Measurements from ENCODE around the gene TUBA8.

The TUBA8 gene

DNA sequence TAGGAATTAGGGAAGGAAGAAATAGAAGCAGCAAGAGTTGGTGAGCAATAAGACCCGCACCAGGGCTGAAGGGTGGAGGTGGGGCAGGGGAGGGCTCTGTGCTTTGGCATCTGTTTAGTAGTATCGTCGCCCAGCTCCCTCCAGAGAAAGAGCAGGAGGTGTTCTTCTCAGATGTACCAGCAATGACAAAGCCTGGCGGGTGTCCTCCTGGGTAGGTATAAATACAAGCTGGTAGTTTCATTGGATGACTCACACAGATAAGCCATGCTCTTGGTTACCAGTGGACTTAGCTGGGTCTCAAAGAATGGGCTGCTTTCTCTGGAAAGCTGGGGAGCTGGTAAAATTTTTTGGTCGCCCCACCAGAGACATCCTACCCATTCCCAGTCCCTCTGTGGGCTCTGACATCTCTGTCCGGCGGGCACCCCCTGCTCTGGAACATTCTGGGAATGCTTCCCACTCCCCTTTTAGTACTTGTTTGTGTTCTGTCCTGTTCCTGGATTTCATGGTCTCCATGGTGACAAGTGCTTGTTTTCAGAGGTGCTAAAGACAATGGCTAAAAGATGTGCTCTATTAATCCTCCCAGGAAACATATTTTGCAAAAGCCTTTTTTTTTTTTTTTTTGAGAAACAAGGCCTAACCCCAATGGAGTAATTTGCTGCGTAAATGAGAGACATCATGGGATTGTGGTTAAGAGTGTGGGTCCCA lies 15.4 kb upstream of the TUBA8 start:
- no peaks in the 10 kb centered on the region for H4K20me1 ChIP-seq (ENCODE audit: low read depth, low read length)
- no peaks in the 10 kb centered on the region for H3K9me3 ChIP-seq (ENCODE audit: insufficient read depth, low read length)
- no peak overlapping the region for H3K4me3 ChIP-seq (ENCODE audit: insufficient read depth, low read length, poor library complexity, severe bottlenecking)
- no peaks in the 10 kb centered on the region for H3K79me2 ChIP-seq (ENCODE audit: insufficient read depth, low read length)
- no peaks in the 10 kb centered on the region for H3F3A ChIP-seq (ENCODE audit: insufficient read depth)
- no peaks in the 10 kb centered on the region for H3K36me3 ChIP-seq (ENCODE audit: low read length)
- no peak overlapping the region for H3K4me2 ChIP-seq (ENCODE audit: low read depth, low read length, poor library complexity, severe bottlenecking)
- no peak for TF ChIP-seq EZH2phosphoT487 (conservative IDR thresholded peaks at IDR 0.05; ENCODE audit: low read length)
- TF ChIP-seq, protein P1, sequence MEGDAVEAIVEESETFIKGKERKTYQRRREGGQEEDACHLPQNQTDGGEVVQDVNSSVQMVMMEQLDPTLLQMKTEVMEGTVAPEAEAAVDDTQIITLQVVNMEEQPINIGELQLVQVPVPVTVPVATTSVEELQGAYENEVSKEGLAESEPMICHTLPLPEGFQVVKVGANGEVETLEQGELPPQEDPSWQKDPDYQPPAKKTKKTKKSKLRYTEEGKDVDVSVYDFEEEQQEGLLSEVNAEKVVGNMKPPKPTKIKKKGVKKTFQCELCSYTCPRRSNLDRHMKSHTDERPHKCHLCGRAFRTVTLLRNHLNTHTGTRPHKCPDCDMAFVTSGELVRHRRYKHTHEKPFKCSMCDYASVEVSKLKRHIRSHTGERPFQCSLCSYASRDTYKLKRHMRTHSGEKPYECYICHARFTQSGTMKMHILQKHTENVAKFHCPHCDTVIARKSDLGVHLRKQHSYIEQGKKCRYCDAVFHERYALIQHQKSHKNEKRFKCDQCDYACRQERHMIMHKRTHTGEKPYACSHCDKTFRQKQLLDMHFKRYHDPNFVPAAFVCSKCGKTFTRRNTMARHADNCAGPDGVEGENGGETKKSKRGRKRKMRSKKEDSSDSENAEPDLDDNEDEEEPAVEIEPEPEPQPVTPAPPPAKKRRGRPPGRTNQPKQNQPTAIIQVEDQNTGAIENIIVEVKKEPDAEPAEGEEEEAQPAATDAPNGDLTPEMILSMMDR (IDR thresholded peaks at IDR 0.05; ENCODE audit: insufficient read depth, low read length, poor library complexity, severe bottlenecking): no peak
- no peak overlapping the region for H3K9ac ChIP-seq (ENCODE audit: low read length)
- H3K27ac ChIP-seq (ENCODE audit: low read depth, low read length): no peak overlapping the region
- no peaks in the 10 kb centered on the region for H3K9me2 ChIP-seq (replicated peaks; ENCODE audit: insufficient read depth, low read length)
- no peak overlapping the region for H2AFZ ChIP-seq (ENCODE audit: low read depth, low read length, severe bottlenecking)
- no peaks in the 10 kb centered on the region for H3K27me3 ChIP-seq (ENCODE audit: low read length)

DNA sequence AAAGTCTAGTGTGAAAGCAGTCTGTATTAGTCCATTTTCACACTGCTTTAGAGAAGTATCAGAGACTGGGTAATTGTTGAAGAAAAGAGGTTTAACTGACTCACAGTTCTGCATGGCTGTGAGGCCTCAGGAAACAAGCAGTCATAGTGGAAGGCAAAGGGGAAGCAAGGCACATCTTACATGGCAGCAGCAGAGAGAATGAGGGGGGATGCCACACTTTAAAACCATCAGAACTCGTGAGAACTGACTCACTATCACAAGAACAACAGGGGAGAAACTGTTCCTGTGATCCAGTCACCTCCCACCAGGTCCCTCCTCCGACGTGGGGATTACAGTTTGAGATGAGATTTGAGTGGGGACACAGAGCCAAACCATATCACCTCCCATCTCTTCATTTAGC lies 13.8 kb upstream of the TUBA8 start:
- no peaks in the 10 kb centered on the region for H3K27me3 ChIP-seq (ENCODE audit: low read length)
- H3K4me2 ChIP-seq (ENCODE audit: low read depth, low read length, poor library complexity, severe bottlenecking): no peak overlapping the region
- H3K79me2 ChIP-seq (ENCODE audit: insufficient read depth, low read length): no peaks in the 10 kb centered on the region
- H3K27ac ChIP-seq (ENCODE audit: low read depth, low read length): no peak overlapping the region
- no peaks in the 10 kb centered on the region for H3F3A ChIP-seq (ENCODE audit: insufficient read depth)
- H3K36me3 ChIP-seq (ENCODE audit: low read length): no peaks in the 10 kb centered on the region
- no peak overlapping the region for H3K4me3 ChIP-seq (ENCODE audit: insufficient read depth, low read length, poor library complexity, severe bottlenecking)
- TF ChIP-seq EZH2phosphoT487 (conservative IDR thresholded peaks at IDR 0.05; ENCODE audit: low read length): no peak
- TF ChIP-seq, protein P1 (IDR thresholded peaks at IDR 0.05; ENCODE audit: insufficient read depth, low read length, poor library complexity, severe bottlenecking): no peak
- no peaks in the 10 kb centered on the region for H3K9me3 ChIP-seq (ENCODE audit: insufficient read depth, low read length)
- H2AFZ ChIP-seq (ENCODE audit: low read depth, low read length, severe bottlenecking): no peak overlapping the region
- H3K9me2 ChIP-seq (replicated peaks; ENCODE audit: insufficient read depth, low read length): no peaks in the 10 kb centered on the region
- no peaks in the 10 kb centered on the region for H4K20me1 ChIP-seq (ENCODE audit: low read depth, low read length)
- no peak overlapping the region for H3K9ac ChIP-seq (ENCODE audit: low read length)

DNA sequence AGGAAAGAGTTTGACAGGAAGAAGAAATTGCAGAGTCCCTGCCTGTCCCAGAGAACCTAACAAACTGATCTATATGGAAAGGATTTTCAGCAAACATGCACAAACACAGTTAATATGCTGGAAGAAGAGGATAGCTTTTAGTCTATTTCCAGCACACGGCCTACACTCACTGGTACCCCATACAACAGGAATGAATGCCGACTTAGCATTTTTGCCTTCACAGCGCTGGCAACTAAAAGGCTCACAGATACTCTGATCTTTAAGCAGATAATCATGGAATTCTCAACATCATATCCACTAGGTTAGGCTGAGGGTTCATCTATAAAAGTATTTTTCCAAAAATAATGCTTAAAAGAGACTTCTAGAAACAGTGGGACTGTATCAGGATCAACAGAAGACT lies 9.8 kb upstream of the TUBA8 start:
- no peak overlapping the region for H3K9ac ChIP-seq (ENCODE audit: low read length)
- no peaks in the 10 kb centered on the region for H3K27me3 ChIP-seq (ENCODE audit: low read length)
- no peak overlapping the region for H3K4me2 ChIP-seq (ENCODE audit: low read depth, low read length, poor library complexity, severe bottlenecking)
- H2AFZ ChIP-seq (ENCODE audit: low read depth, low read length, severe bottlenecking): no peak overlapping the region
- no peak overlapping the region for H3K4me3 ChIP-seq (ENCODE audit: insufficient read depth, low read length, poor library complexity, severe bottlenecking)
- no peaks in the 10 kb centered on the region for H3F3A ChIP-seq (ENCODE audit: insufficient read depth)
- TF ChIP-seq, protein P1 (IDR thresholded peaks at IDR 0.05; ENCODE audit: insufficient read depth, low read length, poor library complexity, severe bottlenecking): no peak
- TF ChIP-seq EZH2phosphoT487 (conservative IDR thresholded peaks at IDR 0.05; ENCODE audit: low read length): no peak
- H3K9me2 ChIP-seq (replicated peaks; ENCODE audit: insufficient read depth, low read length): no peaks in the 10 kb centered on the region
- no peaks in the 10 kb centered on the region for H3K36me3 ChIP-seq (ENCODE audit: low read length)
- no peaks in the 10 kb centered on the region for H3K79me2 ChIP-seq (ENCODE audit: insufficient read depth, low read length)
- no peaks in the 10 kb centered on the region for H3K9me3 ChIP-seq (ENCODE audit: insufficient read depth, low read length)
- no peaks in the 10 kb centered on the region for H4K20me1 ChIP-seq (ENCODE audit: low read depth, low read length)
- H3K27ac ChIP-seq (ENCODE audit: low read depth, low read length): no peak overlapping the region
